ENCODE measurements around the gene ITPR1. TPM values are rescaled to one million over a fixed set of nuclear protein-coding genes. Genes with fewer than 3 reads are reported as not detected.

Gene ITPR1
- total RNA-seq, 2 donors from 2014 or later = 5.9 TPM

GRCh38 chr3:4856564-4856963 lies 363.4 kb downstream of the ITPR1 start:
- no peak for TF ChIP-seq CTCF (conservative IDR thresholded peaks at IDR 0.05)
- Mint-ChIP-seq H3K4me3 (no peak overlapping the region), H3K27ac (no peak overlapping the region), H3K27me3 (ENCODE audit: insufficient read depth) (no peaks in the 10 kb centered on the region), H3K36me3 (ENCODE audit: low read depth) (no peaks in the 10 kb centered on the region), H3K9me3 (peaks cover 11% of the 10 kb centered on the region), H3K4me1 (peaks cover 6% of the 10 kb centered on the region)
- no peak overlapping the region for H3K4me3 ChIP-seq (ENCODE audit: low read length)
- H3K9me3 ChIP-seq (ENCODE audit: control insufficient read depth, low read length) = peaks cover 9% of the 10 kb centered on the region
- 92 to 98% methylated on average over 4 of the region's 4 CpGs for WGBS, 2 experiments (ENCODE audit: insufficient coverage in 1 of 2, insufficient read length in 1 of 2)
- DNase-seq = no peak
- no peaks in the 10 kb centered on the region for H3K27me3 ChIP-seq (ENCODE audit: control insufficient read depth, insufficient read depth, low read length, poor library complexity, severe bottlenecking)
- H3K27ac ChIP-seq (ENCODE audit: low read depth, low read length) = no peak overlapping the region
- no peak overlapping the region for H3K9ac ChIP-seq (ENCODE audit: extremely low read depth, low read length, poor library complexity, severe bottlenecking)
- H3K4me1 ChIP-seq (ENCODE audit: control insufficient read depth, insufficient read depth, low read length) = no peaks in the 10 kb centered on the region
- H3K36me3 ChIP-seq (ENCODE audit: control insufficient read depth, insufficient read depth, low read length) = no peaks in the 10 kb centered on the region

- no peak for TF ChIP-seq CTCF (conservative IDR thresholded peaks at IDR 0.05)
- H3K4me3 ChIP-seq (ENCODE audit: low read length) = no peak overlapping the region
- H3K36me3 ChIP-seq (ENCODE audit: control insufficient read depth, insufficient read depth, low read length) = no peaks in the 10 kb centered on the region
- no peaks in the 10 kb centered on the region for H3K27me3 Mint-ChIP-seq (ENCODE audit: insufficient read depth)
- H3K4me1 Mint-ChIP-seq = peaks cover 6% of the 10 kb centered on the region
- H3K27me3 ChIP-seq (ENCODE audit: control insufficient read depth, insufficient read depth, low read length, poor library complexity, severe bottlenecking) = no peaks in the 10 kb centered on the region
- no peak overlapping the region for H3K9ac ChIP-seq (ENCODE audit: extremely low read depth, low read length, poor library complexity, severe bottlenecking)
- peaks cover 15% of the 10 kb centered on the region for H3K9me3 Mint-ChIP-seq
- H3K4me1 ChIP-seq (ENCODE audit: control insufficient read depth, insufficient read depth, low read length) = no peaks in the 10 kb centered on the region
- no peak for DNase-seq
- WGBS, 2 experiments (ENCODE audit: insufficient coverage in 1 of 2, insufficient read length in 1 of 2) = 88 to 94% methylated on average over 3 to 5 of the region's 5 CpGs
- H3K27ac Mint-ChIP-seq = no peak overlapping the region
- H3K9me3 ChIP-seq (ENCODE audit: control insufficient read depth, low read length) = peaks cover 9% of the 10 kb centered on the region
- H3K27ac ChIP-seq (ENCODE audit: low read depth, low read length) = no peak overlapping the region
- no peak overlapping the region for H3K4me3 Mint-ChIP-seq
- no peaks in the 10 kb centered on the region for H3K36me3 Mint-ChIP-seq (ENCODE audit: low read depth)
Observed at GRCh38 chr3:4856986-4857385, 363.8 kb downstream of the ITPR1 start.

- DNase-seq = no peak
- peaks cover 16% of the 10 kb centered on the region for H3K9me3 Mint-ChIP-seq
- no peak for TF ChIP-seq CTCF (conservative IDR thresholded peaks at IDR 0.05)
- Histone ChIP-seq H3K27ac (ENCODE audit: low read depth, low read length) (no peak overlapping the region), H3K9ac (ENCODE audit: extremely low read depth, low read length, poor library complexity, severe bottlenecking) (no peak overlapping the region), H3K27me3 (ENCODE audit: control insufficient read depth, insufficient read depth, low read length, poor library complexity, severe bottlenecking) (no peaks in the 10 kb centered on the region), H3K4me3 (ENCODE audit: low read length) (no peak overlapping the region), H3K9me3 (ENCODE audit: control insufficient read depth, low read length) (peaks cover 9% of the 10 kb centered on the region), H3K36me3 (ENCODE audit: control insufficient read depth, insufficient read depth, low read length) (no peaks in the 10 kb centered on the region), H3K4me1 (ENCODE audit: control insufficient read depth, insufficient read depth, low read length) (no peaks in the 10 kb centered on the region)
- H3K36me3 Mint-ChIP-seq (ENCODE audit: low read depth) = no peaks in the 10 kb centered on the region
- H3K27ac Mint-ChIP-seq = no peak overlapping the region
- WGBS, 2 experiments (ENCODE audit: insufficient coverage in 1 of 2, insufficient read length in 1 of 2) = 83% methylated on average over 1 of the region's 1 CpG; no CpG with 5 or more reads in 1 of the 2 experiments
- H3K27me3 Mint-ChIP-seq (ENCODE audit: insufficient read depth) = peaks cover 4% of the 10 kb centered on the region
- H3K4me1 Mint-ChIP-seq = no peaks in the 10 kb centered on the region
- H3K4me3 Mint-ChIP-seq = no peak overlapping the region
Observed at GRCh38 chr3:4859788-4860187, 366.6 kb downstream of the ITPR1 start.
